GM12873 (cell line): Measurements from ENCODE around the gene FSIP1.
A peak's percentile ranks its signal among the peaks of the same experiment; 100 is the strongest.

Experiments used
- TF ChIP-seq, protein P1 (sequence below): IDR thresholded peaks from 2 replicates; pipeline ENCODE4 v1.5.1; 2012; ENCODE audit warnings: low read depth, mild to moderate bottlenecking, moderate library complexity, low read length, control low read depth; ENCODE audit not compliant: insufficient read depth; ENCODE audit errors: missing control alignments

Gene FSIP1

DNA sequence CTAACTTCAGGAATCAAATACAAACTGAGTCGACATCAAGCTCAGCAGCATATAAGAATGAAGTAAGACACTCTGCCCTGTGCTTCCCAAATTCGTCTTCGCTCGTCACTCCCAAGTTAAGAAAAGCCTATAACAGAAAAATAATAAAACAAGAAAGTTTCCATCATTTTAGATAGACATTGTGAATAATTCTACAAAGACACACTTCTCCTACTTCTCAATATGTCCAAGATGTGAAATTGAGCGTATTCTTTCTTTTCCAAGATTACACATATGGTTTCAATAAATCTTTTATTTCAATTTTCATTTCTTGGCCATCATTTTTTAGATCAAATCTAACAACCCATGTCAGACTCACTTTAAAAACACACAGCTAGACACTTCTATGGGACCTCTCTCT is 85.1 kb downstream of the FSIP1 start:
- TF ChIP-seq, protein P1, sequence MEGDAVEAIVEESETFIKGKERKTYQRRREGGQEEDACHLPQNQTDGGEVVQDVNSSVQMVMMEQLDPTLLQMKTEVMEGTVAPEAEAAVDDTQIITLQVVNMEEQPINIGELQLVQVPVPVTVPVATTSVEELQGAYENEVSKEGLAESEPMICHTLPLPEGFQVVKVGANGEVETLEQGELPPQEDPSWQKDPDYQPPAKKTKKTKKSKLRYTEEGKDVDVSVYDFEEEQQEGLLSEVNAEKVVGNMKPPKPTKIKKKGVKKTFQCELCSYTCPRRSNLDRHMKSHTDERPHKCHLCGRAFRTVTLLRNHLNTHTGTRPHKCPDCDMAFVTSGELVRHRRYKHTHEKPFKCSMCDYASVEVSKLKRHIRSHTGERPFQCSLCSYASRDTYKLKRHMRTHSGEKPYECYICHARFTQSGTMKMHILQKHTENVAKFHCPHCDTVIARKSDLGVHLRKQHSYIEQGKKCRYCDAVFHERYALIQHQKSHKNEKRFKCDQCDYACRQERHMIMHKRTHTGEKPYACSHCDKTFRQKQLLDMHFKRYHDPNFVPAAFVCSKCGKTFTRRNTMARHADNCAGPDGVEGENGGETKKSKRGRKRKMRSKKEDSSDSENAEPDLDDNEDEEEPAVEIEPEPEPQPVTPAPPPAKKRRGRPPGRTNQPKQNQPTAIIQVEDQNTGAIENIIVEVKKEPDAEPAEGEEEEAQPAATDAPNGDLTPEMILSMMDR: no peak

- TF ChIP-seq, protein P1: no peak
These were observed 86.8 kb downstream of the FSIP1 start for GRCh38 chr15:39695793-39696192.

- TF ChIP-seq, protein P1: no peak
These were observed 90.0 kb downstream of the FSIP1 start for GRCh38 chr15:39692356-39693327.

DNA sequence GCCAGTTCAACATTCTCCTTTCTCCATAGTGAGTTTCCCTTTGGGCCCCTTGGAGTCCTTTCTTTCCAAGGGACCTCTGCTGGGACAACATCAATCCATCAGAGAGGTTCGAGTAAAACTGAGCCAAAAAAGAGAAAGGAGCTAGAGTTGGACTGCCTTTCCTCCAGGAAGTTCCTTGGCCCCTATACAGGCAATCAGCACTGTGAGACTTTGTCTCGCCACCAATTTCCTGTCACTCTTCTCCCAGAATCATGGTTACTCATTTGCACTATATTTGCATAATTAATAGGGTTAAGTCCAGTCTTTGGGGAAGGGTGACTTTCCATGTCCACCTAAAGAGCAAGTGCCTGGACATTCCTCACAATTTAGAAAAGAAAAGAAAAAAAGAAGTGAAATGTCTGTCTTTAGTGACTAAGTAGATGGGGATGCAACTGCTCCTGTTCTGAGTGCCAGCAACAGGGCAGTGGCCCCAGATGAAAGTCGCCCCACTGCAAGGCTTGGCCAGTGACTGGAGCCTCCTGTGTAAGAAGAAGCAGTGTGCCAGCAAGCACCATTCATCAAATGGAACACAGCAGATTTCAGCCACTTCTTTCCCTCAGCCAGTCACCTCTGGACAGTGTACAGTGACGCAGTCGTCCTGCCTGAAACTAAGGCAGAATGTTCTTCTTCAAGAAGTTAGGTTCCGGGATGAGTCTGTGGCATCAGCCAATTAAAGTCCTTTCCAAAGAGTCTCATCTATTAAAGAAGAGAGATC is 91.6 kb downstream of the FSIP1 start:
- TF ChIP-seq, protein P1: no peak

GRCh38 chr15:39687965-39688364 is 94.7 kb downstream of the FSIP1 start:
- TF ChIP-seq, protein P1: no peak

DNA sequence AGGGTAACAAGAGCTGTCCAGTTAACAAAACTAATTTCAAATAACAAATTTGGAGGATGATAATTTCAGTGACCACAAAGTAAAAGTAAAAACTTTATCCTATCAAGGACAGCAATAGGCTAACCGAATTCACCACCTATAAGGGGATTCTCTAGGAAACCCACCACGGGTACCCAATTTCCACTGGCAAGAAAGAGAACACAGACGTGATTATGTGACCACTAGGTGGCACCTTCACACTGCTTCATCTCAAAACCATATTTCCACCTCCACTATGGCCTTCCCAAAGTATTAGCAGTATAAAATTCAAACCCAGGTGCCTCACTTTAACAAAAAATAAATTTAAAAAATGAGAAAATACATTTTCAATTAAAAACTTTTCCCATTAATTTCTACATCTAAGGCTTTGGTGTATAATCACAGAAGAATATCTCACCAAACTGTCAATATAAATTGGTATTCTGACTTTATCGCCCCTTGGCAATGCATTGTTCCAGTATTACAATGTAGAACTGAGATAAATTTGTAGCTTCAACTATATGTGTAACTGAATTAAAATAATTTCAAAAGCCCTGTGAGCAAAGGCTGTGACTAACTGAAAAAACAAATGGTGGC is 96.5 kb downstream of the FSIP1 start:
- TF ChIP-seq, protein P1: peak; percentile 74

DNA sequence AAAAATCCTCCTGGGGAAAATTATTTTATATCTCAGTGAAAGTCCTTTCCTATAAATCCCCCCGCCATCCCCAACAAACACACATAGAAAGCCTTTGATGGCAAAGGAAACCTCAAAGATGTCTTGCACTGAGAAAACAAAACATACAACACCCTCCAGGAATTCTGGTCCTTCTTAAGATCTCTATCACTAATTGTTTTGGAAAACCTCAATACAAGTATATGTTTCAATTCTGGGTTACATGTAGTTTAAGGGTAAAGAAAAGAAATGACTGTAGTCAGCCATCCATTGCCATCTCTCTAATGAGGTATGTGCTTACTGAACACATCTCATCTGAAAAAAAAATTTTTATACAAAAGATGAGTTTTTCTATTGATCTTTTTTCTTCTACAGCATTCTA is 97.3 kb downstream of the FSIP1 start:
- TF ChIP-seq, protein P1: no peak
